Heart left ventricle (tissue), 13 donors: ENCODE data around the gene RMND1.

Experiments used
- CTCF ChIP-seq, 12 donors: fragments of 200-600 bp; sonication (generic) in 4 of 12; IDR thresholded peaks; one replicate each; pipeline versions ENCODE4 v1.5.0 to v1.8.0; 2018 to 2022; ENCODE audit warnings: antibody characterized with exemption in 12 of 12, mild to moderate bottlenecking in 5 of 12
- POLR2A ChIP-seq, 2 donors: fragments of 450-650 bp; IDR thresholded peaks; one replicate each; pipeline ENCODE4 v1.6.1; 2017; ENCODE audit warnings: antibody characterized with exemption in 2 of 2, mild to moderate bottlenecking in 2 of 2, moderate library complexity in 2 of 2
- donor health status: ischemic (EF 13 %, LVEDD 7.1; RV severe dilation, severe dysfunction).
- donor health status: DM: no; HTN: yes; CAD: no.
- donor health status: DM: no; HTN: no; CAD: no.
- donor health status: ischemic (EF 25% LVEDD 6.9; RV normal size, moderate dysfunction).
- donor health status: ischemic (EF 25% LVEDD 5.7; RV mildly dilated, moderate dysfunction).
- donor health status: ischemic (EF 35%, LVEDD 5.7; RV mildly dilated, moderate dysfunction).
- donor health status: nonischemic (EF 11% LVEDD 7.7; RV severe dilation, severe dysfunction).
- donor health status: DM: yes; HTN: yes; CAD: no.
- donor health status: PGD.
- donor health status: ischemic (EF 29% LVEDD 5.4; RV normal size, mild dysfunction).
- donor health status: nonischemic (EF 23%, LVEDD 6.1; RV moderate dilation, normal function).

- TF ChIP-seq CTCF (IDR thresholded peaks at IDR 0.05) (no peak), POLR2A (IDR thresholded peaks at IDR 0.05) (no peak)
Observed at GRCh38 chr6:151494235-151494935, 42.5 kb upstream of the RMND1 start.
